Keratinocyte (primary cell): ENCODE results near the gene ARCN1.

Experiments
- EZH2 ChIP-seq: IDR thresholded peaks from one replicate; pipeline ENCODE4 v1.6.1; 2012; ENCODE audit warnings: inconsistent platforms, mild to moderate bottlenecking, low read length, moderate library complexity
- TF ChIP-seq, protein P1 (sequence below), 3 experiments: IDR thresholded peaks in 1 of 3; conservative IDR thresholded peaks in 1 of 3; optimal IDR thresholded peaks in 1 of 3; 2 replicates in 2 of 3; 3 replicates in 1 of 3; pipeline versions ENCODE3 to v1.5.1; 2011; ENCODE audit warnings: low read length in 3 of 3, mild to moderate bottlenecking in 3 of 3, moderate library complexity in 2 of 3, control low read depth in 1 of 3, inconsistent platforms in 1 of 3; ENCODE audit not compliant: insufficient read depth in 2 of 3; ENCODE audit errors: extremely low read depth in 1 of 3

DNA sequence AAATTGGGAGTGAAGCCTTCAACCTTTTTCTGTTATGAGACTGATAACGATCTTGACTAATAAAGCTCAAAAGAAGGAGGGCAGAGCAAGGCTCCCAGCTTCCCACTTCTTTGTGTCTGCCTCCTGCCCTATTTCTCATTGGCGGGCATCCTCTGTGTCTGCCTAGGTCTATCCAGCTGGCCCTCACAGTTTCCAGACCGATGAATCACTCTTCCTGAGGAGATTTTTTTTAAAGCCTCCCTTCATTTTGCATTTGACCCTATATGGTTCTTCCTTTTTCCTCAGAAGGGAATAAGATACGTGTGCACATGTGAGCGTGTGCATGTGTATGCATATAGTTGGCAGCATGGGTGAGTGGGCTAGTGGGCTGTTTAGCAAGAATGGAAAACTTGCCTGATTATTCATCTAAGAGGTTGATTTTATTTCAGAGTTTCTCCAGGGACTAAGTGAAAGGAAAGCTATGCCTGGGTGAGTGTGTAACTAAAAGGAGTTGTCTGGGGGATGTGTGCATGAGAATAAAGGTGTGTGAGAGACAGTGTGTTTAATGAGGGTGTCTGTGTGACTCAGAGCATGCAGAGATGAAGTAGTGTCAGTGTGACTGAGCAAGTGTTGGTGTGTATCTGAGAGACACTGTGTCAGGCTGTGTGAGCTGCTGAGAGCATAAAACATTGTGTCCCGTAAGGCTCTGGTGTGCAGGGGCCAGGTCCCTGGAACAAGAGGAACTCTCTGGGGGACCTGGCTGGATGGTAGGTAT lies 47.4 kb downstream of the ARCN1 start:
- TF ChIP-seq, protein P1, sequence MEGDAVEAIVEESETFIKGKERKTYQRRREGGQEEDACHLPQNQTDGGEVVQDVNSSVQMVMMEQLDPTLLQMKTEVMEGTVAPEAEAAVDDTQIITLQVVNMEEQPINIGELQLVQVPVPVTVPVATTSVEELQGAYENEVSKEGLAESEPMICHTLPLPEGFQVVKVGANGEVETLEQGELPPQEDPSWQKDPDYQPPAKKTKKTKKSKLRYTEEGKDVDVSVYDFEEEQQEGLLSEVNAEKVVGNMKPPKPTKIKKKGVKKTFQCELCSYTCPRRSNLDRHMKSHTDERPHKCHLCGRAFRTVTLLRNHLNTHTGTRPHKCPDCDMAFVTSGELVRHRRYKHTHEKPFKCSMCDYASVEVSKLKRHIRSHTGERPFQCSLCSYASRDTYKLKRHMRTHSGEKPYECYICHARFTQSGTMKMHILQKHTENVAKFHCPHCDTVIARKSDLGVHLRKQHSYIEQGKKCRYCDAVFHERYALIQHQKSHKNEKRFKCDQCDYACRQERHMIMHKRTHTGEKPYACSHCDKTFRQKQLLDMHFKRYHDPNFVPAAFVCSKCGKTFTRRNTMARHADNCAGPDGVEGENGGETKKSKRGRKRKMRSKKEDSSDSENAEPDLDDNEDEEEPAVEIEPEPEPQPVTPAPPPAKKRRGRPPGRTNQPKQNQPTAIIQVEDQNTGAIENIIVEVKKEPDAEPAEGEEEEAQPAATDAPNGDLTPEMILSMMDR (optimal IDR thresholded peaks at IDR 0.05 in 1 of 3, IDR thresholded peaks at IDR 0.05 in 1 of 3, conservative IDR thresholded peaks at IDR 0.05 in 1 of 3; ENCODE audit: extremely low read depth in 1 of 3, insufficient read depth in 2 of 3, low read length in 3 of 3): no peak
- TF ChIP-seq EZH2: no peak
